ENCODE data around the gene CHIT1.

The CHIT1 gene

DNA sequence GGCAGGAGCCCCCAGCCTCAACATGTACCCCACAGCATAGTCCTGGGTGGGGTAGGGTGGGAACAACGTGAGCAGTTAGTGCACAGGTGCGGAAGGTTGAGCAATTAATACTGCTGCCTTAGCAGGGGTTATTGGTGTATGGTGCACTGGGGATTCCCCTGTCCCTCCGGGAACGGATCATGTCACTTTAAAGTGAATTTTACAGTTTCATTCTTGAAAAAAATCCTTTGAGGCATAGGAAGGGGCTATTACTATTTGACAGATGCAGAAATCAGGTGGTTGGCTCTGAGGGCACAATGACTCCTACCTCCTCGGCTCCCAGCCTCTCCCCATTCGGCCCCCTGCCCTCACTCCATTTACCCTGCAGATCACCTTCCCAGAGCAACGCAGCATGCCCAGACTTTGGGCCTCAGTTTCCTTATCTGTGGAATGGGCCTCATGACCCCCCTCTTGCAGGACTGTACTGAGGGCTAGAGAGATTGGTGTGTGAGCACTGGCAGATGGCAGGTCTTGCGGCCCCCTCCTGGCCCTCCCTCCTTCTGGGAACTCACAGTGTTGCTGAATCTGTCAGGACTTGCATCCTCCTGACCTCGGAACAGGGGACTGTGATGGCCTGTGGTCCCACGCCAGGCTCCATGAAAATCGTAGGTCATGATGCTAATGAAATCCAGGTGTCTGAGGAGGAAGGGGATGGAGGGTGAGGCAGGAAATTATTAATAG, 48.7 kb downstream of the CHIT1 start:
- Histone ChIP-seq H3K79me2 (ENCODE audit: control insufficient read depth, insufficient read depth, low read length, poor library complexity) (no peaks in the 10 kb centered on the region), H2BK5ac (ENCODE audit: low read depth, low read length, poor library complexity) (no peak overlapping the region), H2AFZ (ENCODE audit: insufficient read depth, low read length, poor library complexity) (no peak overlapping the region), H3K36me3 (ENCODE audit: control insufficient read depth in 1 of 2, insufficient read depth in 2 of 2, low read length in 2 of 2) (no peaks in the 10 kb centered on the region), H2AK5ac (ENCODE audit: low read length) (no peak overlapping the region), H4K12ac (ENCODE audit: low read depth, low read length) (no peak overlapping the region), H3K14ac (ENCODE audit: low read length) (no peak overlapping the region), H3K23ac (ENCODE audit: low read length) (no peak overlapping the region), H4K91ac (ENCODE audit: low read depth, low read length) (no peak overlapping the region), H2BK120ac (ENCODE audit: insufficient read depth, low read length, poor library complexity) (no peak overlapping the region), H3K79me1 (ENCODE audit: low read length) (no peaks in the 10 kb centered on the region), H3K18ac (ENCODE audit: low read length) (no peak overlapping the region), H3K9me3 (ENCODE audit: insufficient read depth, low read depth, low read length) (no peaks in the 10 kb centered on the region), H3K4me3 (ENCODE audit: low read depth, low read length) (no peak overlapping the region), H3K9ac (ENCODE audit: low read length) (no peak overlapping the region), H2BK12ac (ENCODE audit: low read length) (no peak overlapping the region), H3K4me2 (ENCODE audit: low read length) (no peak overlapping the region), H3K4ac (ENCODE audit: low read depth, low read length) (no peak overlapping the region), H4K8ac (ENCODE audit: low read depth, low read length) (no peak overlapping the region), H3K4me1 (ENCODE audit: control insufficient read depth in 1 of 2, insufficient read depth in 2 of 2, low read length in 2 of 2) (no peaks in the 10 kb centered on the region), H3K27ac (ENCODE audit: low read depth, low read length) (no peak overlapping the region), H3K27me3 (ENCODE audit: insufficient read depth, low read length) (no peaks in the 10 kb centered on the region)
- no peak for DNase-seq
- WGBS (ENCODE audit: extremely low coverage, insufficient coverage, insufficient read length): no CpG with 5 or more reads among the region's 11 CpGs

DNA sequence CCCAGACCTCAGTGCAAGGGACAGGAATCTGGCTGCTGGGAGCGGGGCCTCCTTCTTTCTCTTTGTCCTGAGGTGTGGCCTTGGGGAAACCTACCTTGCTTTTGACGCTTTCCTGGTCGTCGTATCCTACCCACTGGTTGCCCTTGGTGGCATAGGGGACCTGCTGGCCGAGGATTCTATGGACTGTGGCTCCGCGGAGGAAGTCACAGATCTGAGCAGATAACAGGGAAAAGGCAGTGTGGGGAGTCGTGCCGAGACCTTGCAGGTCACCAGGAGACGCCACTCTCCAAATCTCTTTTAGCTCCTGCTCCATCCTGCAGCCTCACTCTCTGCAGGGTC, 49.8 kb downstream of the CHIT1 start:
- H3K9ac ChIP-seq (ENCODE audit: low read length): no peak overlapping the region
- H3K14ac ChIP-seq (ENCODE audit: low read length): no peak overlapping the region
- H3K79me2 ChIP-seq (ENCODE audit: control insufficient read depth, insufficient read depth, low read length, poor library complexity): no peaks in the 10 kb centered on the region
- no peak overlapping the region for H3K23ac ChIP-seq (ENCODE audit: low read length)
- no peak overlapping the region for H4K12ac ChIP-seq (ENCODE audit: low read depth, low read length)
- H3K18ac ChIP-seq (ENCODE audit: low read length): no peak overlapping the region
- no peak overlapping the region for H2BK5ac ChIP-seq (ENCODE audit: low read depth, low read length, poor library complexity)
- no peak overlapping the region for H3K27ac ChIP-seq (ENCODE audit: low read depth, low read length)
- H4K91ac ChIP-seq (ENCODE audit: low read depth, low read length): no peak overlapping the region
- no peaks in the 10 kb centered on the region for H3K4me1 ChIP-seq (ENCODE audit: control insufficient read depth in 1 of 2, insufficient read depth in 2 of 2, low read length in 2 of 2)
- no peak overlapping the region for H2AFZ ChIP-seq (ENCODE audit: insufficient read depth, low read length, poor library complexity)
- H3K36me3 ChIP-seq (ENCODE audit: control insufficient read depth in 1 of 2, insufficient read depth in 2 of 2, low read length in 2 of 2): no peaks in the 10 kb centered on the region
- H4K8ac ChIP-seq (ENCODE audit: low read depth, low read length): no peak overlapping the region
- H3K4me2 ChIP-seq (ENCODE audit: low read length): no peak overlapping the region
- H3K79me1 ChIP-seq (ENCODE audit: low read length): no peaks in the 10 kb centered on the region
- H2AK5ac ChIP-seq (ENCODE audit: low read length): no peak overlapping the region
- no peak overlapping the region for H2BK120ac ChIP-seq (ENCODE audit: insufficient read depth, low read length, poor library complexity)
- H3K4ac ChIP-seq (ENCODE audit: low read depth, low read length): no peak overlapping the region
- WGBS (ENCODE audit: extremely low coverage, insufficient coverage, insufficient read length): no CpG with 5 or more reads among the region's 10 CpGs
- no peak for DNase-seq
- no peak overlapping the region for H2BK12ac ChIP-seq (ENCODE audit: low read length)
- H3K4me3 ChIP-seq (ENCODE audit: low read depth, low read length): no peak overlapping the region
- H3K9me3 ChIP-seq (ENCODE audit: insufficient read depth, low read depth, low read length): no peaks in the 10 kb centered on the region
- no peaks in the 10 kb centered on the region for H3K27me3 ChIP-seq (ENCODE audit: insufficient read depth, low read length)

DNA sequence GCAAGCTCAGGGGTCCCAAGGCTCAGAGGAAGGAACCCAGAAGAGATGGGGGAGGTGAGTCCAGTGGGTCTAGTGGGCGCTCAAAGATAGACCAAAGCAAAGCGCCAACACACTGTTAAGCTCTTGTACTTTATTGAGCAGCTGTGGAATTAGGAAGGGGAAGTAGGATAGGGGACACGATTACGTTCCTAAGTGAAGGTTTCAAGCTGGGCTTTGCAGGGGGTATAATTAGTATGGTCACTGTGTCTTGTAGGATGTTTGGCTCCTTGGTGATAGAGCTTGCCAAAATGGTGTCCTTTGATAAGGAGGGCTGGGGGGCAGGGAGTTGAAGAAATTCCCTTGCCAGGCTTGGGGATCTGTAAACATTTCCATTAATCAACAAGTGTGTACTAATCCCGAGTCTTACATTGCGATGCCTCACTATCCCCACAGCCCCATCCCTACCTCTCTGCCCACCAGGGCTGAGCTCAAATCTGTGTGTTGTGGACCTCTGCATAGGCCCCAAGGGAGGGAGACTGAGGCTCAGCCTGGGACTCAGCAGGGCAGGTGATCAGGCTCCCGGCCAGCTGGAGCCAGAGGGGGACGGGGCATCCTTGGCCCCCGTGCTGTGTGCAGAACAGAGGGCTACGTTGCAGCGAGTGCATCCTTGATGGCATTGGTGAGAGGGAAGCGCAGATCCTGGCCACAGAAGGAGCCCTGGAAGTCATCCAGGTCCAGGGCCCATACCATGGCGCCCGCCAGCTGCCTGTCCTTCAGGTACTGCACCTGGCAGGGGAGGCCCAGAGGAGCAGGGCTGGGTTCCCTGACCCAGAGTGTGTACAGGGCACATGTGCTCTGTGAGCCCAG, 50.4 kb downstream of the CHIT1 start:
- H3K79me2 ChIP-seq (ENCODE audit: control insufficient read depth, insufficient read depth, low read length, poor library complexity): no peaks in the 10 kb centered on the region
- no CpG with 5 or more reads among the region's 14 CpGs for WGBS (ENCODE audit: extremely low coverage, insufficient coverage, insufficient read length)
- no peak overlapping the region for H3K4me3 ChIP-seq (ENCODE audit: low read depth, low read length)

DNA sequence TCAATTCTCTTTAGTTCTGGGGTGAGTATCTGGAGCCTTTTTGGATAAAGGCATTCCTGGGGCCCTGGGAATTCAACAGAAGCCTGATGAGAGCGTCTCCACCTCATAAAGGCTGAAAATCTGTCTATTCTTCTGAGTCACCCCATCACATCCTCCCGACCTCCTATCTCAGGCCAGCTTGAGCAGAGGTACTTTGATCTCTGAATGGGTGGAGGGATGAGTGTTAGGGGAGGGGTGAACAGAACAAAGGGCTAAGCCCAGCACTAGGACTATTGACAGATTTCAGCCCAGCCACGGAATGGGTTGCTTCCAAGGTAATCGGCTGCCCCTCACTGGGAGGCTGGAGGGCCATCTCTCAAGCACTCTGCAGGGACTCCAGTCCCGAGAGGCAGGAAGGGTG, 51.4 kb downstream of the CHIT1 start:
- Histone ChIP-seq H3K4me2 (ENCODE audit: low read length) (no peak overlapping the region), H3K27me3 (ENCODE audit: insufficient read depth, low read length) (no peaks in the 10 kb centered on the region), H3K4me3 (ENCODE audit: low read depth, low read length) (no peak overlapping the region), H2BK5ac (ENCODE audit: low read depth, low read length, poor library complexity) (no peak overlapping the region), H3K79me2 (ENCODE audit: control insufficient read depth, insufficient read depth, low read length, poor library complexity) (no peaks in the 10 kb centered on the region), H3K9me3 (ENCODE audit: insufficient read depth, low read depth, low read length) (no peaks in the 10 kb centered on the region), H3K23ac (ENCODE audit: low read length) (no peak overlapping the region), H4K91ac (ENCODE audit: low read depth, low read length) (no peak overlapping the region), H3K27ac (ENCODE audit: low read depth, low read length) (no peak overlapping the region), H3K14ac (ENCODE audit: low read length) (no peak overlapping the region), H3K79me1 (ENCODE audit: low read length) (no peaks in the 10 kb centered on the region), H2BK120ac (ENCODE audit: insufficient read depth, low read length, poor library complexity) (no peak overlapping the region), H3K36me3 (ENCODE audit: control insufficient read depth in 1 of 2, insufficient read depth in 2 of 2, low read length in 2 of 2) (no peaks in the 10 kb centered on the region), H3K18ac (ENCODE audit: low read length) (no peak overlapping the region), H4K8ac (ENCODE audit: low read depth, low read length) (no peak overlapping the region), H3K9ac (ENCODE audit: low read length) (no peak overlapping the region), H4K12ac (ENCODE audit: low read depth, low read length) (no peak overlapping the region), H3K4me1 (ENCODE audit: control insufficient read depth in 1 of 2, insufficient read depth in 2 of 2, low read length in 2 of 2) (no peaks in the 10 kb centered on the region), H2AK5ac (ENCODE audit: low read length) (no peak overlapping the region), H2AFZ (ENCODE audit: insufficient read depth, low read length, poor library complexity) (no peak overlapping the region), H2BK12ac (ENCODE audit: low read length) (no peak overlapping the region), H3K4ac (ENCODE audit: low read depth, low read length) (no peak overlapping the region)
- WGBS (ENCODE audit: extremely low coverage, insufficient coverage, insufficient read length): no CpG with 5 or more reads among the region's 5 CpGs
- no peak for DNase-seq

More for the DNA sequence above, 50.4 kb downstream of the CHIT1 start:
- Histone ChIP-seq H3K4me2 (ENCODE audit: low read length) (no peak overlapping the region), H4K91ac (ENCODE audit: low read depth, low read length) (no peak overlapping the region), H3K14ac (ENCODE audit: low read length) (no peak overlapping the region), H3K4ac (ENCODE audit: low read depth, low read length) (no peak overlapping the region), H4K8ac (ENCODE audit: low read depth, low read length) (no peak overlapping the region), H2BK5ac (ENCODE audit: low read depth, low read length, poor library complexity) (no peak overlapping the region), H2AK5ac (ENCODE audit: low read length) (no peak overlapping the region), H3K18ac (ENCODE audit: low read length) (no peak overlapping the region), H3K4me1 (ENCODE audit: control insufficient read depth in 1 of 2, insufficient read depth in 2 of 2, low read length in 2 of 2) (no peaks in the 10 kb centered on the region), H3K23ac (ENCODE audit: low read length) (no peak overlapping the region), H2BK12ac (ENCODE audit: low read length) (no peak overlapping the region), H2AFZ (ENCODE audit: insufficient read depth, low read length, poor library complexity) (no peak overlapping the region), H3K79me1 (ENCODE audit: low read length) (no peaks in the 10 kb centered on the region), H3K27ac (ENCODE audit: low read depth, low read length) (no peak overlapping the region), H4K12ac (ENCODE audit: low read depth, low read length) (no peak overlapping the region), H3K9ac (ENCODE audit: low read length) (no peak overlapping the region), H2BK120ac (ENCODE audit: insufficient read depth, low read length, poor library complexity) (no peak overlapping the region), H3K36me3 (ENCODE audit: control insufficient read depth in 1 of 2, insufficient read depth in 2 of 2, low read length in 2 of 2) (no peaks in the 10 kb centered on the region), H3K9me3 (ENCODE audit: insufficient read depth, low read depth, low read length) (no peaks in the 10 kb centered on the region), H3K27me3 (ENCODE audit: insufficient read depth, low read length) (no peaks in the 10 kb centered on the region)
- DNase-seq: no peak
